Superior temporal gyrus (tissue), 1 donor: ENCODE data around the gene EPB41L1.

ENCODE experiments used
- DNase-seq: peaks from one replicate; pipeline ENCODE4 v3.0.0-alpha.2; 2016; ENCODE audit errors: extremely low spot score

The EPB41L1 gene

DNA sequence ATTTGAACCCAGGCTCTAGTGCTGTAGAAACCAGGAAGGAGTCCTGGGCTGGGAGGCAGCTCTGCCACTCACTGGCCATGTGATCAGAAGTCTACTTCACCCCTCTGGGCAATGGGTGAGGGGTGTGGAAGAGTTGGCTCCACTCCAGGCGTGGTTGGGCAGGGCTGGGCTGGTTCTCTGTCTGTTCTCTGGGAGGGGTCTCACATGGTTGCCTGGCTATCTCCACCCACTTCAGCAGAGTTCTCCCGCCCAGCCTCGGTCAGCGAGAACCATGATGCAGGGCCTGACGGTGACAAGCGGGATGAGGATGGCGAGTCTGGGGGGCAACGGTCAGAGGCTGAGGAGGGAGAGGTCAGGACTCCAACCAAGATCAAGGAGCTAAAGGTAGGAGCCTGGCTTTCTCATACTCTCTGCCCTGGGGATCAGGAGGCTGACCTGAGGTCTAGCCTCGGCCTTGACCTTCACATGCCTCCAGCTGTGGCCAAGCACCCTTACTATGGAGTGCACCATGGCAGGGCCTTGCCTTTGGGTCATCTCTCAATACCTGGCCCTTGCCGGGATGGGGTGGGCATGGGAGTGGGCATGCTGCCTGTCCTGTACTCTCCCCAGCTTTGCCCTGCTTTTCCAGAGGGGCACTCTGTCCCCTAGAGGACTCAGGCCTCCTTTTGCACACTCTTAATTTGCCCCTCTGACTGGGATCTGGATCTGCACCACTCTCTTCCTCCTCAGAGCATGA is 39.6 kb downstream of the EPB41L1 start:
- DNase-seq: no peak

GRCh38 chr20:36196676-36197075 is 42.1 kb downstream of the EPB41L1 start:
- DNase-seq: no peak

- no peak for DNase-seq
These were observed 42.7 kb downstream of the EPB41L1 start for GRCh38 chr20:36197271-36197670.

DNA sequence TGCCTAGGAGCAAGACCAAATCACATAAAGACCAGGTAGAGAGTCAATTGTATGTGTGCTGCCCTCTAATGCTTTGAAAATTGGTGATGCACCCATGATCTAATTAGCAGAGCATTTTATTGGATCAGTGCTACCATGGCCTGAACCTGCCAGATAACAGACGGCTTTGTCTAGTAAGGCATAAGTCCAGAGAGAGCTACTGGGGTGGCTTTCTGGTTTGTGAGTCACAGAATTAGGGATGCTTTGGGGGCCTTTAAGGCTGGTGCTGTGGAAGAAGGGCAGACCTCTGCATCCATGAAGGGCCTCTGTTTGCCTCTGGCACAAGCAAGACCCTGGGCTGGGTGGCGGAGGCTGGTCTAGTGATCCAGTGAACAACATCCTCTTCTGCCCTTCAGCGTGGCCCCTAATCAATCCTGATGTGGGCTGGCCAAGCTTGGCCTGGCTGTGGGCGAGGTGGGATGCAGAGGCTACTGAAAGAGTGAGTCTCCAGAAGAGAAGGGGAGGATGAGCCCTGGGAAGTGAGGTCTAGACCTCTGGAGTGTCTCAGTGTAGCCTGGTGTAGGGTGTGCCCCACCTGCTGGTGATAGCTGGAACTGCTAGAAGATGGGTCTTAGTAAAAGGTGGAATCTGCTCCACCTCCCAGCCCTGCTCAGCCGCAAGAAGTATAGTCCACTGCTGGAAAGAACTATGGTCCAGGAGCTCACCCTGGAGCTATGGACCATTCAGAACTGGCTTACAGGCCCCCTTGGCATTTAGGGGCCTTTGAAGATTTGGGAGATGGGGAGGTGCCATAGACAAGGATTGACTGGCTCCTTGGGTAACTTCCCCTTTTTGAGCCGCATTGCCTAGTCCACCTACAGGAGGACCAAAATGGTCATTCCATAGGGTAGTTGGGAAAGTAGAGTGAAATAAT is 45.1 kb downstream of the EPB41L1 start:
- DNase-seq: peak; percentile 91

GRCh38 chr20:36200451-36200850 is 45.9 kb downstream of the EPB41L1 start:
- no peak for DNase-seq

- DNase-seq: no peak
These were observed 46.7 kb downstream of the EPB41L1 start for GRCh38 chr20:36201198-36201597.

GRCh38 chr20:36202891-36203338 is 48.4 kb downstream of the EPB41L1 start:
- peak; percentile 81 for DNase-seq

DNA sequence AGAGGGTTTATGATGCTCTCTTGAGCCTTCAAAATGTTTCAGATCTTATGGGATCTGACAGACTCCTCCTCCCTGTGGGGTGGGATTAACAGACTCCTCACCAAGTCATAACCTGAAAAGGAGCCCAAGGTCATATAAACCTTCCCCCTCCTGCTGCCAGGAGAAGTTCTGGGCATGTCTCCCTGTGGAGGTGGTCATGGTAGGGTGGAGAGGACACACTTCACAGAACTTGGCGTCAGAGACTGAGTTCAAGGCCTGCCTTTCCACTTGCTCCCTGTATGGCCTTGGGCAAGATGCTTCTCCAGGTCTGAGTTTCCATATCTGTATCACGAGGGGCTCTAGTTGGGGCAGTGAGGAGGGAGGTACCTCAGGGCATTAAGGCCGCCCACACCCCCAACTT is 49.3 kb downstream of the EPB41L1 start:
- DNase-seq: no peak

DNA sequence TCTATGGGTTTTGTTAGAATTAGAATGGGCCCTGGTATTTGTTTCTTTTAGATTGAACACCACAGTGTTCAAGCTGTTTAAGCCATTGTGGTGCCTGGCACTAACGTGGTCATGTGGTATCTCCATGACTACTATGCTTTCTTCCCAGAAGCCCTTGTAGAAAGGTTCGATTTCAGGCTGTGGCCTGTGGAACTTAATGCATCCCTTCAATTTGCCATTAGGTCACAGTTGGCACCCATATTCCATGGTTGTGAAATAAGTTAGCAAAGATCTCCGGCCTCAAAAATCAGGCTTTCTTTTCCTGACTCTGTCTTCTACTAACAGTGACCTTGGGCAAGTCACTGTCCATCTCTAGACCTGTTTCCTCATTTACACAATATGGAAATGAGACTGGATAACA is 50.5 kb downstream of the EPB41L1 start:
- DNase-seq: no peak

- DNase-seq: no peak
These were observed 51.5 kb downstream of the EPB41L1 start for GRCh38 chr20:36206068-36206467.

GRCh38 chr20:36206641-36207040 is 52.1 kb downstream of the EPB41L1 start:
- DNase-seq: no peak

- DNase-seq: no peak
These were observed 53.1 kb downstream of the EPB41L1 start for GRCh38 chr20:36207602-36208001.

DNA sequence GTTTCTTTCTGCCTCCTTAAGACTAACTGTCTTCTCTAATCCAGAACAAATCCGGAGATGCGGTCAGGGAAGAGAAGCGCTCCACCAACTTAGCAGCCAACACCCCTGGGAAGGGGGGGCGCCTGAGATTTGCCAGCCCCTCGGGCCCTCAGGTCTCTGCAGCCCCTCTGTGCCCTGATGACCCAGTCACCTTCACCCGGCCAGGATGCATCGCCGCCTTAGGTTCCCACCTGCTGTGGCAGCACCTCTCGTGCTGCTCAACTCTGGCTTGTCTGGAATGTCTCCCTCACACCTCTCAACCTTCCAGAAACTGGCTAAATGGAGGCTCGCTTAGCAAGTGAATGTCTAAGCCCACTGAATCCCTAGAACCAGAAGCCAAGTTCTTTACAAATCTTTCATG is 53.7 kb downstream of the EPB41L1 start:
- DNase-seq: no peak

DNA sequence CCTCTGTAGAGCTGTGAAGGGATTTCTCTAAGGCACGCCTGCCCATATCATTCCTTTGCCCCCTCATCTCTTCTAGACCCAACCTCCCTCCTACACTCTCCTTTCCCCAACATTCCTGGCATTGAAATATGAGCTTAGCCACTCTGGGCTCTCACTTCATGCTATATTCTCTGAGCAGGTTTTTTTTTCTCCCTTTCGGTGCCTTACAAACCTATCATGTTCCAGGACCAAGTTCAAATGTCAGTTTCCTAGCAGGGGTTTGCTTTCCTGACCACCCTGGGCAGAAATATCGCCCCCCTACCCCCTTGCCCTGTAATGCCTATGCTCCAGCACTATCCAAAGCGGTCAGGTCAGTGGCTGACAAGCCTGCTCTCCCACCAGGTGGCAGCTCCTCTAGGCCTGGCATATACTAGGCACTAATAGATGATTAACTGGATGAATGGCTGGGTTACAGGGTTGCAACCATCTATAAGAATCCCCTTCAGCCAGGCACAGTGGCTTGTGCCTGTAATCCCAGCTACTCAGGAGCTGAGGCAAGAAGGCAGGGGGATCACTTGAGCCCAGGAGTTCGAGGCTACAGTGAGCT is 56.0 kb downstream of the EPB41L1 start:
- DNase-seq: no peak

- DNase-seq: no peak
These were observed 58.8 kb downstream of the EPB41L1 start for GRCh38 chr20:36213362-36213761.

DNA sequence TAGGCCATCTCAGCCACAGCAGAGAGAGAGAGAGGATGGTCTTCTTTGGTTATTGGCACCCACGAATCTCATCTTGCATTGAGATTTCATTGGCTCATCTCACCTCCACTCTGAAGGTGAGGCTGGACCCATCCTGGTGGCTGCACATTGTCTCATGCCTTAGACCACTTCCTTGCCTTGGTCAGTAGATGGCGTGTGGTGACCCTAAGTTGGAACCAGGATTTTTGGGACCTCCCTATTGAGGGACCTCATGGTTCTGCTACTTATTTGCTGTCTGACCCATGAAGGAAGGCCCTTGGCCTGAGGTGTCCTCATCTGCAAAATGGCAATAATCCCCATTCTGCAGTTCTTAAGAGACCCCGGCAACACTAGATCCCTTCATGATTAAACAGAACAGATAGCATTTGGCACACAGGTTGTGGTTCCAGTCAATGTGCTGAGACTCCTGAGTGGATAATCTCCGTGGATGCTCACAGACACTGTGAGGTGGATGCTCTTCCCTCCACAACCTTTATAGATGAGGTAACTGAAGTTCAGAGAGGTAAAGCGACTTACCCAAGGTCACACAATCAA is 60.2 kb downstream of the EPB41L1 start:
- peak; percentile 31 for DNase-seq

DNA sequence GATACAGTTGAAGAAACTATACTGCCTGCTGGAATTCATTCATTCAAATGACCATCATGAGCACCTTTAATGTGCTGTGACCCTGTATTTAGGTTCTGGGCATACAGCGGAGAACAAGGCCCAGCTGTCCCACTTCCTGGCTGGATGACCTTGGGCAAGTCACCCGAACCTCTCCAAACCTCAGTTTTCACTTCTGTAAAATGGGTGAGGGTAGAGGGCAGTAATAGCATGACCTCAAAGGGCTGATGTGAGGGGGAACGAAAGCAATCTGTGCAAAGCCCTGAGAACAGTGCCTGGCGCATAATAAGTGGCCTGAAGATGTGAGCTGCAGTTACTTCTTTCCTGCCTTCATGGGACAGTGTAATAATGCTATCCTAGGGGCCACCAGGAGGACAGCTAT is 61.2 kb downstream of the EPB41L1 start:
- no peak for DNase-seq

- DNase-seq: no peak
These were observed 61.9 kb downstream of the EPB41L1 start for GRCh38 chr20:36216314-36217025.

- no peak for DNase-seq
These were observed 62.7 kb downstream of the EPB41L1 start for GRCh38 chr20:36217226-36217625.

- DNase-seq: peak; percentile 35
These were observed 64.0 kb downstream of the EPB41L1 start for GRCh38 chr20:36218380-36219064.

- DNase-seq: peak; percentile 71
These were observed 65.2 kb downstream of the EPB41L1 start for GRCh38 chr20:36219671-36220220.
